Breast epithelium (tissue), 4 donors: ENCODE data around the gene NEK1. TPM values are rescaled to one million over a fixed set of nuclear protein-coding genes. Genes with fewer than 3 reads are reported as not detected.

ENCODE experiments used
- DNase-seq, 2 donors: peaks; one replicate each; pipeline ENCODE4 v3.0.0-alpha.2; 2019; ENCODE audit warnings: low spot score in 2 of 2
- H3K27ac ChIP-seq, 2 donors: fragments of 200-600 bp; sonication (generic) in 1 of 2; one replicate each; pipeline ENCODE4 v1.5.1; 2016 to 2019; ENCODE audit warnings: mild to moderate bottlenecking in 1 of 2
- H3K27me3 ChIP-seq, 2 donors: fragments of 200-600 bp; sonication (generic) in 1 of 2; one replicate each; pipeline versions ENCODE4 v1.5.1 to v1.6.0; 2017 to 2019; ENCODE audit warnings: control low read depth in 1 of 2, mild to moderate bottlenecking in 1 of 2
- H3K36me3 ChIP-seq: fragments of 200-600 bp; one replicate; pipeline ENCODE4 v1.5.1; 2019
- H3K4me1 ChIP-seq, 2 donors: fragments of 200-600 bp; sonication (generic); one replicate each; pipeline ENCODE4 v1.5.1; 2016 to 2019; ENCODE audit warnings: control low read depth in 1 of 2
- H3K4me3 ChIP-seq, 3 donors: fragments of 200-600 bp; sonication (generic); 1 replicate in 2 of 3; 2 replicates in 1 of 3; pipeline ENCODE4 v1.5.1; 2016 to 2019; ENCODE audit warnings: mild to moderate bottlenecking in 3 of 3, moderate library complexity in 2 of 3
- H3K9me3 ChIP-seq, 2 donors: fragments of 200-600 bp; sonication (generic) in 1 of 2; one replicate each; pipeline ENCODE4 v1.5.1; 2016 to 2019; ENCODE audit warnings: control low read depth in 1 of 2
- CTCF ChIP-seq, 3 donors: fragments of 450-650 bp; IDR thresholded peaks; one replicate each; pipeline ENCODE4 v1.5.1; 2016 to 2017; ENCODE audit warnings: antibody characterized with exemption in 3 of 3, mild to moderate bottlenecking in 3 of 3, moderate library complexity in 3 of 3
- POLR2A ChIP-seq: fragments of 450-650 bp; IDR thresholded peaks from one replicate; pipeline ENCODE4 v1.6.1; 2016; ENCODE audit warnings: antibody characterized with exemption, mild to moderate bottlenecking, moderate library complexity
- POLR2AphosphoS5 ChIP-seq, 3 donors: sonication (generic); formaldehyde crosslinking; IDR thresholded peaks; one replicate each; pipeline ENCODE4 v1.6.1; 2017; ENCODE audit warnings: antibody characterized with exemption in 3 of 3
- intact Hi-C: fragments of 100-400 bp; cut with DNase I; formaldehyde crosslinking; loops from one replicate; pipeline ENCODE4 v1.15.1; 2023; ENCODE audit warnings: low total_unique reads
- total RNA-seq, 3 donors: library from RNA; depleted of rRNA; stranded (reverse); fragments of >200 nt; gene quantifications; one replicate each; pipeline ENCODE4 v1.1.0, GENCODE V29; 2016

The NEK1 gene
- total RNA-seq, 3 donors from 2014 or later = 14.4 to 18.1 (median 14.7) TPM

- H3K4me3 ChIP-seq = no peak overlapping the region
- no peaks in the 10 kb centered on the region for H3K27me3 ChIP-seq
- TF ChIP-seq POLR2A (no peak), POLR2AphosphoS5 (IDR thresholded peaks at IDR 0.05) (no peak), CTCF (IDR thresholded peaks at IDR 0.05) (no peak)
- no peaks in the 10 kb centered on the region for H3K9me3 ChIP-seq
- intact Hi-C loops = no loop called here
- no peaks in the 10 kb centered on the region for H3K36me3 ChIP-seq
- no peak for DNase-seq
- H3K4me1 ChIP-seq = no peaks in the 10 kb centered on the region
- H3K27ac ChIP-seq = no peak overlapping the region
Measured at GRCh38 chr4:169594560-169595195, 17.7 kb downstream of the NEK1 start.

- no peaks in the 10 kb centered on the region for H3K27me3 ChIP-seq
Measured at GRCh38 chr4:169593050-169593560, 19.3 kb downstream of the NEK1 start.

GRCh38 chr4:169583563-169583962, 28.8 kb downstream of the NEK1 start:
- H3K27ac ChIP-seq = no peak overlapping the region
- intact Hi-C loops = no loop called here
- no peak for DNase-seq
- no peak overlapping the region for H3K4me3 ChIP-seq
- H3K4me1 ChIP-seq = no peaks in the 10 kb centered on the region
- TF ChIP-seq POLR2AphosphoS5 (IDR thresholded peaks at IDR 0.05) (no peak), POLR2A (no peak), CTCF (IDR thresholded peaks at IDR 0.05) (no peak)
- H3K36me3 ChIP-seq = no peaks in the 10 kb centered on the region
- H3K9me3 ChIP-seq = no peaks in the 10 kb centered on the region
- no peaks in the 10 kb centered on the region for H3K27me3 ChIP-seq

More at GRCh38 chr4:169593050-169593560, 19.3 kb downstream of the NEK1 start:
- Histone ChIP-seq H3K36me3 (no peaks in the 10 kb centered on the region), H3K4me1 (no peaks in the 10 kb centered on the region), H3K4me3 (no peak overlapping the region), H3K27ac (no peak overlapping the region), H3K9me3 (no peaks in the 10 kb centered on the region)
- no peak for TF ChIP-seq POLR2A
- no peak for TF ChIP-seq CTCF (IDR thresholded peaks at IDR 0.05)
- no peak for TF ChIP-seq POLR2AphosphoS5 (IDR thresholded peaks at IDR 0.05)
- intact Hi-C loops = no loop called here
- DNase-seq = no peak

- no peaks in the 10 kb centered on the region for H3K4me1 ChIP-seq
- H3K27ac ChIP-seq = no peak overlapping the region
- H3K36me3 ChIP-seq = no peaks in the 10 kb centered on the region
- DNase-seq = no peak
- TF ChIP-seq CTCF (IDR thresholded peaks at IDR 0.05) = no peak
- TF ChIP-seq POLR2A = no peak
- no peak for TF ChIP-seq POLR2AphosphoS5 (IDR thresholded peaks at IDR 0.05)
- no peaks in the 10 kb centered on the region for H3K27me3 ChIP-seq
- intact Hi-C loops = no loop called here
- H3K9me3 ChIP-seq = no peaks in the 10 kb centered on the region
- H3K4me3 ChIP-seq = no peak overlapping the region
Measured at GRCh38 chr4:169582706-169583105, 29.7 kb downstream of the NEK1 start.

- Histone ChIP-seq H3K36me3 (no peaks in the 10 kb centered on the region), H3K4me1 (no peaks in the 10 kb centered on the region), H3K4me3 (no peak overlapping the region), H3K27ac (no peak overlapping the region), H3K27me3 (no peaks in the 10 kb centered on the region), H3K9me3 (no peaks in the 10 kb centered on the region)
- intact Hi-C loops = no loop called here
- no peak for DNase-seq
- no peak for TF ChIP-seq POLR2A
- no peak for TF ChIP-seq POLR2AphosphoS5 (IDR thresholded peaks at IDR 0.05)
- TF ChIP-seq CTCF (IDR thresholded peaks at IDR 0.05) = no peak
Measured at GRCh38 chr4:169582203-169582602, 30.2 kb downstream of the NEK1 start.
